ENCODE results near the gene LYZL1. TPM values are rescaled to one million over a fixed set of nuclear protein-coding genes. Genes with fewer than 3 reads are reported as not detected.
A peak's percentile ranks its signal among the peaks of the same experiment; 100 is the strongest.

Gene LYZL1
- total and polyA plus RNA-seq, 7 donors = not detected

DNA sequence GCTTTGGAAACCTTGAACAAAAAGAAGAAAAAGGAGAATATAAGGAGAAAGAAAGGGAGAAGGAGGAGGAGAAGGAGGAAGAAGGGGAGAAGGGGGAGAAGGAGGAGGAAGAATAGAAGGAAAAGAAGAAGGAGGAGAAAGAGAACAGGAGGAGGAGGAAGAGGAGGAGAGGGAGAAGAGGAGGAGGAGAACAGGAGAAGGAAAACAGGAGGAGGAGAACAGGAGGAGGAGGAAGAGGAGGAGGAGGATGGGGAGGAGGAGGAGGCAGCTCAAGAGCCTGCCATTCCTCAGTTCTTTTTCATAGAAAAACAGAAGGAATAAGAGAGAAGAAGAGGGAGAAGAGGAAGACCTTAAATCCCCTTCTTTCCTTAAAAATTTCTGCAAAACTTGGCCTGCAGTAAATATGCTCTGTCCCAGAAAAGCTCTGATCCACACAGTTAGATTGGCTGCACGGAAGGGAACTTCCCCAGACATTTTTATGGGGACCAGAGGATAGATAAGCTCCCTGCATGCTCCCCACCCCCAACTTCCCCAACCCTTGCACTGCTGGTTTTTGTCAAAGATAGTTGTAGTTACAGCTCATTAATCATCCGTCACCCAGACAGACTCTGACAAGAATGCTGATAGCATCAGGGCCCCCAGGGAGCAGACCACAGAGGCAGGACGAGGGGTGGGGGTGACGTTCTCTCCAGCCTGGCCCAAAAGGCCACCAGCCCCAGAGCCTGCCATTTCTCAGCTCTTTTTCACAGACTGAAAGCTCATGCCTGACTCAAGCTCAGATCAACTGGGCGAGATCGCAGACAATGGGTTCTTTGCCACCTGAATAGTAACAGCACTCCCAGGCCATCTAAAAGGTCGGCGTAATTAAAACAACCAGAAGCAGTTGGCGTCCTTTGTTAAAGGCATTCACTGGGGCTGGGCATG, 34.5 kb upstream of the LYZL1 start:
- H3K27ac ChIP-seq = no peak overlapping the region
- no peak for TF ChIP-seq EP300 (IDR thresholded peaks at IDR 0.05)
- TF ChIP-seq POLR2AphosphoS5 (IDR thresholded peaks at IDR 0.05) = no peak
- TF ChIP-seq, protein P1, sequence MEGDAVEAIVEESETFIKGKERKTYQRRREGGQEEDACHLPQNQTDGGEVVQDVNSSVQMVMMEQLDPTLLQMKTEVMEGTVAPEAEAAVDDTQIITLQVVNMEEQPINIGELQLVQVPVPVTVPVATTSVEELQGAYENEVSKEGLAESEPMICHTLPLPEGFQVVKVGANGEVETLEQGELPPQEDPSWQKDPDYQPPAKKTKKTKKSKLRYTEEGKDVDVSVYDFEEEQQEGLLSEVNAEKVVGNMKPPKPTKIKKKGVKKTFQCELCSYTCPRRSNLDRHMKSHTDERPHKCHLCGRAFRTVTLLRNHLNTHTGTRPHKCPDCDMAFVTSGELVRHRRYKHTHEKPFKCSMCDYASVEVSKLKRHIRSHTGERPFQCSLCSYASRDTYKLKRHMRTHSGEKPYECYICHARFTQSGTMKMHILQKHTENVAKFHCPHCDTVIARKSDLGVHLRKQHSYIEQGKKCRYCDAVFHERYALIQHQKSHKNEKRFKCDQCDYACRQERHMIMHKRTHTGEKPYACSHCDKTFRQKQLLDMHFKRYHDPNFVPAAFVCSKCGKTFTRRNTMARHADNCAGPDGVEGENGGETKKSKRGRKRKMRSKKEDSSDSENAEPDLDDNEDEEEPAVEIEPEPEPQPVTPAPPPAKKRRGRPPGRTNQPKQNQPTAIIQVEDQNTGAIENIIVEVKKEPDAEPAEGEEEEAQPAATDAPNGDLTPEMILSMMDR (IDR thresholded peaks at IDR 0.05) = no peak
- no peaks in the 10 kb centered on the region for H3K27me3 ChIP-seq
- peaks cover 0 to 29% (median 24%) of the 10 kb centered on the region in 4 donors for H3K4me1 ChIP-seq
- intact Hi-C loops (cut with DNase I) = loop anchor here (5.0 kb wide), 1 partner anchor 48 kb away; no protein-coding TSS in a partner anchor
- no peaks in the 10 kb centered on the region for H3K9me3 ChIP-seq
- H3K4me3 ChIP-seq = no peak overlapping the region
- no peaks in the 10 kb centered on the region for H3K36me3 ChIP-seq
- WGBS, 2 donors = 28 to 33% methylated on average over 9 of the region's 9 CpGs
- DNase-seq = no peak

DNA sequence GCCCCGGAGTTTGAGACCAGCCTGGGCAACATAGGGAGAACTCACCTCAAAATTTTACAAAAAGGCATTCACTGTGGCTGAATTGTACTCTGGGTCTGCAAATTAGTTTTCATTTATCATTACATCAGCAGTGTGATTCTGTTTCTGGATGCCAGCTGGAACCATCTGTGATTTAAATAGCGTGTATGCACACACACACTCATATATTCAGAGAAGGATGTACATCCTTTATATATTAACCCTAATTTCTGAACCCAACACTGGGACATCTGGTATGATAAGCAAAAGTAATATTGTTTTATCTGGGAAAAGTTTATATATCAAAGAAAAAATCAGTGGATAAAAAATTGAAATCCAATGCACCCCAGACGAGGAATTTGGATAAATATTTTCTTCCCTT, 33.8 kb upstream of the LYZL1 start:
- TF ChIP-seq POLR2A (IDR thresholded peaks at IDR 0.05) (no peak), POLR2AphosphoS5 (IDR thresholded peaks at IDR 0.05) (no peak), EP300 (IDR thresholded peaks at IDR 0.05) (no peak)
- TF ChIP-seq, protein P1 (IDR thresholded peaks at IDR 0.05) = no peak
- no peak overlapping the region for H3K4me3 ChIP-seq
- no peak for DNase-seq
- no peak overlapping the region for H3K27ac ChIP-seq
- no peaks in the 10 kb centered on the region for H3K9me3 ChIP-seq
- WGBS, 2 donors = 46 to 70% methylated on average over 3 of the region's 3 CpGs
- H3K27me3 ChIP-seq = no peaks in the 10 kb centered on the region
- H3K36me3 ChIP-seq = no peaks in the 10 kb centered on the region
- intact Hi-C loops (cut with DNase I) = loop anchor here (5.0 kb wide), 1 partner anchor 47 kb away; no protein-coding TSS in a partner anchor
- peaks cover 0 to 29% (median 24%) of the 10 kb centered on the region in 4 donors for H3K4me1 ChIP-seq

DNA sequence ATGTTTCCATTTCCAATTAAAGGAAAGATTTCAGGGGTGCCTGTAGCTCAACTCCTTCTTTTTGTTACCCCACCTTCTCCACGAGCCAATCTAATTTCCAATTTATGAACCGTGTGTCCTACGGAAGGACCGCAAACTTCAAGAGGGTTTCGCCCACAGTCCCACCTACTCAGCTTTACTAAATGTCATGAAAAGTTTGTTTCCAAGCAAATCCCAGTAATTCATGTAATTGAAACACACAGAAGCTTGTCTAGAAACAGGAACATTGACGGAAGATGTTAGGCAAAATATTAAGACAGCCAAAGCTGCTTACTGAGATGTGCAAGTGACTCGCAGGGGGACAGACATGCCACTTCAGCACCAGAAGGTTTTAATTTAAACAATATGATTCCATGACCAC, 32.9 kb upstream of the LYZL1 start:
- Histone ChIP-seq H3K4me1 (peaks cover 0 to 29% (median 24%) of the 10 kb centered on the region in 4 donors), H3K4me3 (no peak overlapping the region), H3K27me3 (no peaks in the 10 kb centered on the region), H3K36me3 (no peaks in the 10 kb centered on the region), H3K9me3 (no peaks in the 10 kb centered on the region), H3K27ac (peak overlapping the region in 1 of 4 donors; percentile 74)
- WGBS, 2 donors = 77 to 86% methylated on average over 7 of the region's 7 CpGs
- intact Hi-C loops (cut with DNase I) = loop anchor here (5.0 kb wide), 1 partner anchor 46 kb away; no protein-coding TSS in a partner anchor
- no peak for DNase-seq
- TF ChIP-seq, protein P1 (IDR thresholded peaks at IDR 0.05) = no peak
- no peak for TF ChIP-seq EP300 (IDR thresholded peaks at IDR 0.05)
- TF ChIP-seq POLR2A (IDR thresholded peaks at IDR 0.05) = no peak

DNA sequence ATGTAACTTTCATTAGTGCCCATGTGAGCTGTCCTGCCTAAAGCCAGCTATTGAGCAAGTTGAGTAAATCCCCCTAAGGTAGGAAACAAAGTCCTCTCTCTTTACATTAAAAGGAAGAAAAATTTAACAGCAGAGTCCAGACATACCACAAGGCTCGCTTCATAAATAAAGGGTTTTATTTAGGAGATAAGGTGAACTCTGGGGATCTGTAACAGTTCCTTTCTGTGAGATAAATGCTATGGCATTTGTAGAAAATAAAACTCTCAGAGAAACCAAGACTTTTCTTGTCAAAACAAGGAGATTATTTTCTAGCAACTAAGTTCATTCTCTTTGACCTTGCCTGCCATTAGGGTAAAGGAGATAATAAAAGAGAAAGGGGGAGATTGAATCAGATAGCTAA, 32.3 kb upstream of the LYZL1 start:
- Histone ChIP-seq H3K9me3 (no peaks in the 10 kb centered on the region), H3K27me3 (no peaks in the 10 kb centered on the region), H3K36me3 (no peaks in the 10 kb centered on the region), H3K4me3 (no peak overlapping the region), H3K27ac (peak overlapping the region in 3 of 4 donors; percentile 65 to 74 (median 74)), H3K4me1 (peaks cover 0 to 29% (median 24%) of the 10 kb centered on the region in 4 donors)
- 26 to 67% methylated on average over 1 of the region's 1 CpG for WGBS, 2 donors
- intact Hi-C loops (cut with DNase I) = loop anchor here (5.0 kb wide), 1 partner anchor 46 kb away; no protein-coding TSS in a partner anchor
- DNase-seq = no peak
- TF ChIP-seq, protein P1 (IDR thresholded peaks at IDR 0.05) = no peak
- TF ChIP-seq POLR2A (IDR thresholded peaks at IDR 0.05) (no peak), POLR2AphosphoS5 (IDR thresholded peaks at IDR 0.05) (no peak), EP300 (IDR thresholded peaks at IDR 0.05) (no peak)
